ENCODE measurements around the gene SLCO1B3.

GRCh38 chr12:20815574-20815973 is 5.1 kb downstream of the SLCO1B3 start:
- TF ChIP-seq CTCF (IDR thresholded peaks at IDR 0.05; ENCODE audit: low read depth, low read length, missing input control) (no peak), TAF1 (conservative IDR thresholded peaks at IDR 0.05) (no peak), ZBTB33 (IDR thresholded peaks at IDR 0.05) (no peak), REST (IDR thresholded peaks at IDR 0.05) (no peak), ATF3 (IDR thresholded peaks at IDR 0.05) (no peak), YY1 (IDR thresholded peaks at IDR 0.05) (no peak), RAD21 (IDR thresholded peaks at IDR 0.05) (no peak), JUND (IDR thresholded peaks at IDR 0.05) (no peak), MAX (IDR thresholded peaks at IDR 0.05) (no peak)
